ENCODE data around the gene CSNK1G1. TPM values are rescaled to one million over a fixed set of nuclear protein-coding genes. Genes with fewer than 3 reads are reported as not detected.
"Not testable (repeated sequence)": the region's sequence is repeated elsewhere in the genome, so short reads cannot be mapped to it uniquely, and the experiment has no call there.

Gene CSNK1G1
- total and polyA plus RNA-seq, 12 donors, result 1.9 to 9.4 (median 7.4) TPM

DNA sequence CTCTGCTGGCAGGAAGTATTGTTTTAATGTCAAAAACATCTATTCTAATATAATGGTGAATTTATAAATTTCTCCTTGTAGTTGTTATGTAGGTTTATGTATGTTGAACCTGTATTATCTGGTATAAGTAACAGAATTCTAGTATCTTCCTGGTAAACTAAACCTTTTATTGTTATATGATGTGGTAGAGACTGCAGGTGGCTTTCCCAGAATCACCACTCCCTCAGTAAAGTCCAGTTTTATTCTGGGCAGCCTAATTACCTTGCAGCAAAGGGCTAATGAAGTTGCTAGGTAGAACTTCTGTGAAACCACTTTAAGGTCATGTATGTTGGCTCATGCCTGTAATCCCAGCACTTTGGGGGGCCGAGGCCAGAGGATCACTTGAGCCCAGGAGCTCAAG lies 15.6 kb downstream of the CSNK1G1 start:
- Histone ChIP-seq H3K9me3 (no peaks in the 10 kb centered on the region), H3K27me3 (no peaks in the 10 kb centered on the region), H3K27ac (no peak overlapping the region), H3K36me3 (peaks cover 0 to 24% (median 0%) of the 10 kb centered on the region in 9 donors), H3K4me1 (peaks cover 0 to 23% (median 6%) of the 10 kb centered on the region in 9 donors), H3K4me3 (no peak overlapping the region)
- WGBS, 2 donors, result 97 to 98% methylated on average over 1 of the region's 1 CpG
- DNase-seq (no peak), ATAC-seq (no peak)
- intact Hi-C loops (cut with DNase I), result no loop called here
- TF ChIP-seq, protein P1, sequence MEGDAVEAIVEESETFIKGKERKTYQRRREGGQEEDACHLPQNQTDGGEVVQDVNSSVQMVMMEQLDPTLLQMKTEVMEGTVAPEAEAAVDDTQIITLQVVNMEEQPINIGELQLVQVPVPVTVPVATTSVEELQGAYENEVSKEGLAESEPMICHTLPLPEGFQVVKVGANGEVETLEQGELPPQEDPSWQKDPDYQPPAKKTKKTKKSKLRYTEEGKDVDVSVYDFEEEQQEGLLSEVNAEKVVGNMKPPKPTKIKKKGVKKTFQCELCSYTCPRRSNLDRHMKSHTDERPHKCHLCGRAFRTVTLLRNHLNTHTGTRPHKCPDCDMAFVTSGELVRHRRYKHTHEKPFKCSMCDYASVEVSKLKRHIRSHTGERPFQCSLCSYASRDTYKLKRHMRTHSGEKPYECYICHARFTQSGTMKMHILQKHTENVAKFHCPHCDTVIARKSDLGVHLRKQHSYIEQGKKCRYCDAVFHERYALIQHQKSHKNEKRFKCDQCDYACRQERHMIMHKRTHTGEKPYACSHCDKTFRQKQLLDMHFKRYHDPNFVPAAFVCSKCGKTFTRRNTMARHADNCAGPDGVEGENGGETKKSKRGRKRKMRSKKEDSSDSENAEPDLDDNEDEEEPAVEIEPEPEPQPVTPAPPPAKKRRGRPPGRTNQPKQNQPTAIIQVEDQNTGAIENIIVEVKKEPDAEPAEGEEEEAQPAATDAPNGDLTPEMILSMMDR (IDR thresholded peaks at IDR 0.05), result no peak

DNA sequence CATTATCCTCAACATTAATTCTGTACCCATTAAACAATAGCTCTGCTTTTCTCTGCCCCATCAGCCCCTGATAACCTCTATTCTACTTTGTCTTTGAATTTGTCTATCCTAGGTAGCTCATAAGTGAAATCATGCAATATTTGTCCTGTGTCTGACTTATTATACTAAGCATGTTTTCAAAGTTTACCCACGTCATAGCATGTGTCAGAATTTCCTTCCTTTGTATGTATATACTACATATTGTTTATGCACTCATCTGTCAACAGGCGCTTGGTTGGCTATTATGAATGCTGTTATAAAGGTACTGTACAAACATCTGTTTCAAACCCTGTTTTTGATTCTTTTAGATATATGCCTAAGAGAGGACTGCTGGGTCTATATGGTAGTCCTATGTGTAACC lies 18.2 kb downstream of the CSNK1G1 start:
- no peak overlapping the region for H3K27ac ChIP-seq
- H3K9me3 ChIP-seq, result no peaks in the 10 kb centered on the region
- DNase-seq (no peak), ATAC-seq (no peak)
- WGBS, 2 donors, result 91 to 95% methylated on average over 2 of the region's 2 CpGs
- peaks cover 0 to 12% (median 0%) of the 10 kb centered on the region in 9 donors for H3K4me1 ChIP-seq
- H3K36me3 ChIP-seq, result peaks cover 0 to 24% (median 0%) of the 10 kb centered on the region in 9 donors
- intact Hi-C loops (cut with DNase I), result no loop called here
- no peak overlapping the region for H3K4me3 ChIP-seq
- no peaks in the 10 kb centered on the region for H3K27me3 ChIP-seq
- TF ChIP-seq, protein P1 (IDR thresholded peaks at IDR 0.05), result no peak

DNA sequence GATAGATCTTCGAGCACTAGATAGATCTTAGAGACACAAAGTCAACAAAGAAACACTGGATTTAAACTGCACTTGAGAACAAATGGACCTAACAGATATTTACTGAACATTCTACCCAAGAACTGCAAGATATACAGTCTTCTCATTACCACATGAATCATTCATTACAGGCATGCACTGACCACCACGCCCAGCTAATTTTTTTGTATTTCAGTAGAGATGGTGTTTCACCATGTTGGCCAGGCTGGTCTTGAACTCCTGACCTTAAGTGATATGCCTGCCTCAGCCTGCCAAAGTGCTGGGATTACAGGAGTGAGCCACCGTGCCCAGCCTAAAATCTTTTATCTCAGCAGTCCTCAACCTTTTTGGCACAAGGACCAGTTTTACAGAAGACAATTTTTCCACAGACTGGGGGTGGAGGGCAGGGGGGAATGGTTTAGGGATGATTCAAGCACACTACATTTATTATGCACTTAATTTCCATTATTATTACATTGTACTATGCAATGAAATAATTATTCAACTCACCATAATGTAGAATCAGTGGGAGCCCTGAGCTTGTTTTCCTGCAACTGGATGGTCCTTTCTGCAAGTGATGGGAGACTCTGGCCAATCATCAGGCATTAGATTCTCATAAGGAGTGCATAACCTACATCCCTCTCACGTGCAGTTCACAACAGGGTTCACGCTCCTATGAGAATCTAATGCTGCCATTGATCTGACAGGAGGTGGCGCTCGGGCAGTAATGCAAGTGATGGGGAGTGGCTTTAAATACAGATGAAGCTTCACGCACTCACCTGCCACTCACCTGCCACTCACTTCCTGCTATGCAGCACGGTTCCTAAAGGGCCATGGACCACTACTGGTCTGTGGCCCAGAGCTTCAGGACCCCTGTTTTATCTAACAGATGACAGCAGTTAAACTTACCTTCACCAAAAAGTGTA lies 21.7 kb downstream of the CSNK1G1 start:
- DNase-seq (no peak), ATAC-seq (no peak)
- Histone ChIP-seq H3K27me3 (no peaks in the 10 kb centered on the region), H3K27ac (no peak overlapping the region), H3K36me3 (peaks cover 0 to under 1% (median 0%) of the 10 kb centered on the region in 9 donors), H3K4me3 (no peak overlapping the region), H3K4me1 (peaks cover 0 to 12% (median 0%) of the 10 kb centered on the region in 9 donors), H3K9me3 (no peaks in the 10 kb centered on the region)
- intact Hi-C loops (cut with DNase I), result no loop called here
- TF ChIP-seq, protein P1 (IDR thresholded peaks at IDR 0.05), result no peak
- 71 to 78% methylated on average over 9 of the region's 9 CpGs for WGBS, 2 donors

DNA sequence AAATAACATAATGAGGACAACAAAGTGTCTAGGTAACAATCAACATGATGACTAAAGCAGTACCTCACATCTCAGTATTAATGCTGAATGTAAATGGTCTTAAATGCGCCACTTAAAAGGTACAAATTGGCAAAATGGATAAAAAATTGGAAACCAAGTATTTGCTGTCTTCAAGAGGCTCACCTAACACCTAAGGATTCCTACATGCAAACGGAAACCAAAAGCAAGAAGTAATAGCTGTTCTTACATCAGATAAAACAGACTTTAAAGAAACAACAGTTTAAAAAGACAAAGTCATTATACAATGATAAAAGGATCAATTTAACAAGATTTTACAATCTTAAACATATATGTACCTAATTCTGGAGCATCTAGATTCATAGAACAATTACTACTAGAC lies 22.5 kb downstream of the CSNK1G1 start:
- 96 to 97% methylated on average over 2 of the region's 2 CpGs for WGBS, 2 donors
- TF ChIP-seq, protein P1 (IDR thresholded peaks at IDR 0.05), result no peak
- no peak overlapping the region for H3K4me3 ChIP-seq

DNA sequence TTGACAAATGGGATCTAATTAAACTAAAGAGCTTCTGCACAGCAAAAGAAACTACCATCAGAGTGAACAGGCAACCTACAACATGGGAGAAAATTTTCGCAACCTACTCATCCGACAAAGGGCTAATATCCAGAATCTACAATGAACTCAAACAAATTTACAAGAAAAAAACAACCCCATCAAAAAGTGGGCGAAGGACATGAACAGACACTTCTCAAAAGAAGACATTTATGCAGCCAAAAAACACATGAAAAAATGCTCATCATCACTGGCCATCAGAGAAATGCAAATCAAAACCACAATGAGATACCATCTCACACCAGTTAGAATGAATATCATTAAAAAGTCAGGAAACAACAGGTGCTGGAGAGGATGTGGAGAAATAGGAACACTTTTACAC lies 24.3 kb downstream of the CSNK1G1 start:
- WGBS, 2 donors, result 56 to 60% methylated on average over 2 of the region's 3 CpGs
- H3K36me3 ChIP-seq; H3K4me3 ChIP-seq; DNase-seq; H3K9me3 ChIP-seq; H3K27ac ChIP-seq; H3K27me3 ChIP-seq; intact Hi-C loops (cut with DNase I); ATAC-seq: not testable (repeated sequence)
- peaks cover 0 to 12% (median 0%) of the 10 kb centered on the region in 9 donors for H3K4me1 ChIP-seq

More for the DNA sequence above, 22.5 kb downstream of the CSNK1G1 start:
- H3K27ac ChIP-seq, result no peak overlapping the region
- intact Hi-C loops (cut with DNase I), result no loop called here
- H3K9me3 ChIP-seq, result no peaks in the 10 kb centered on the region
- H3K27me3 ChIP-seq, result no peaks in the 10 kb centered on the region
- no peak for DNase-seq
- no peak for ATAC-seq
- H3K4me1 ChIP-seq, result peaks cover 0 to 12% (median 0%) of the 10 kb centered on the region in 9 donors
- no peaks in the 10 kb centered on the region for H3K36me3 ChIP-seq

DNA sequence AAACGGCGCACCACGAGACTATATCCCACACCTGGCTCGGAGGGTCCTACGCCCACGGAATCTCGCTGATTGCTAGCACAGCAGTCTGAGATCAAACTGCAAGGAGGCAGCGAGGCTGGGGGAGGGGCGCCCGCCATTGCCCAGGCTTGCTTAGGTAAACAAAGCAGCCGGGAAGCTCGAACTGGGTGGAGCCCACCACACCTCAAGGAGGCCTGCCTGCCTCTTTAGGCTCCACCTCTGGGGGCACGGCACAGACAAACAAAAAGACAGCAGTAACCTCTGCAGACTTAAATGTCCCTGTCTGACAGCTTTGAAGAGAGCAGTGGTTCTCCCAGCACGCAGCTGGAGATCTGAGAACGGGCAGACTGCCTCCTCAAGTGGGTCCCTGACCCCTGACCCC lies 29.0 kb downstream of the CSNK1G1 start:
- H3K4me1 ChIP-seq; ATAC-seq; DNase-seq; intact Hi-C loops (cut with DNase I); H3K27ac ChIP-seq; H3K27me3 ChIP-seq; H3K9me3 ChIP-seq; H3K4me3 ChIP-seq; H3K36me3 ChIP-seq: not testable (repeated sequence)
- WGBS, 2 donors, result 69 to 73% methylated on average over 3 to 7 of the region's 15 CpGs

DNA sequence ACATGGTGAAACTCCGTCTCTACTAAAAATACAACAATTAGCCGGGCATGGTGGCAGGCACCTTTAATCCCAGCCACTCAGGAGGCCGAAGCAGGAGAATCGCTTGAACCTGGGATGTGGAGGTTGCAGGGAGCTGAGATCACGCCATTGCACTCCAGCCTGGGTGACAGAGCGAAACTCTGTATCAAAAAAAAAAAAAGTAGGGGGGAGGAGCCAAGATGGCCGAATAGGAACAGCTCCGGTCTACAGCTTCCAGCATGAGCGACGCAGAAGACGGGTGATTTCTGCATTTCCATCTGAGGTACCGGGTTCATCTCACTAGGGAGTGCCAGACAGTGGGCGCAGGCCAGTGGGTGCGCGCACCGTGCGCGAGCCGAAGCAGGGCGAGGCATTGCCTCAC lies 29.5 kb downstream of the CSNK1G1 start:
- H3K27ac ChIP-seq; H3K36me3 ChIP-seq; DNase-seq; H3K27me3 ChIP-seq; H3K4me3 ChIP-seq; H3K9me3 ChIP-seq; ATAC-seq; intact Hi-C loops (cut with DNase I); H3K4me1 ChIP-seq: not testable (repeated sequence)
- WGBS, 2 donors, result 97 to 98% methylated on average over 6 to 11 of the region's 20 CpGs

All from heart right ventricle (tissue), 16 donors.